ENCODE results near the gene TTLL11. TPM values are rescaled to one million over a fixed set of nuclear protein-coding genes. Genes with fewer than 3 reads are reported as not detected.
"Not testable (repeated sequence)": the region's sequence is repeated elsewhere in the genome, so short reads cannot be mapped to it uniquely, and the experiment has no call there.

The TTLL11 gene
- total RNA-seq, 3 donors from 2014 or later = 6.0 to 22.2 (median 6.4) TPM

DNA sequence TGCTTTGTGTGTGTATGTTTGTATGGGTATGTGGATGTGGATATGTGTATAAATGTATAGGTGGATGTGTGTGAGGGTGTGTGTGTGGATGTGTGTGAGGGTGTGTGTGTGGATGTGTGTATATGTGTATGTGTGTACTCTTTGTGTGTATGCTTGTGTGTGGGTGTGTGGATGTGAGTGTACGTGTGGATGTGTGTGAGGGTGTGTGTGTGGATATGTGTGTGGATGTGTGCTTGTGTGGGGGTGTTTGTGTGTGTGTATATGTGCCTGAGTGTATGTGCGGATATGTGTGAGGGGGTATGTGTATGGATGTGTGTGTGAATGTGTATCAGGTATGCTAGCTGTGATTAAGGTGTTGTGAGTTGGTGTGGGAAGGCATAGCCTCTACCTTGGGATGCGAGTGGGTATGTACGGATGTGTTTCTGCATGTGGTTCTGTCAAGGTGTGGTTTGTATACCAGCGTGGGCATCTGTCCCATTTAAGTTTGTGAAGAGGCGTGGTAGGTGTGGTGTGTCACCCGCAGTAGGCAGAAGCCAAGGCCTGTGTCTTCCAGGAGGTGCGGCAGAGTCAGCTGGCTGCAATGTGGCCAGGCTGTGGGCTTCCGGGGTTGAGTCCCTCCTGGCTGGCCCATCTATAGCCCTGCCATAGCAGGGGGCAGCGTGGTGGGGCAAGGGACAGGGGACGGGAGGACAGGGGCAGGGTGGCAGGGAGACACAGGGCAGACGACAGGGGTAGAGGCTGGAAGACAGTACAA is 285.9 kb downstream of the TTLL11 start:
- H3K4me3 ChIP-seq = no peak overlapping the region
- TF ChIP-seq CTCF (IDR thresholded peaks at IDR 0.05) = no peak
- ATAC-seq = no peak
- no peaks in the 10 kb centered on the region for H3K9me3 ChIP-seq
- DNase-seq = no peak
- no peaks in the 10 kb centered on the region for H3K36me3 ChIP-seq (ENCODE audit: low read depth)
- intact Hi-C loops (cut with DNase I, micrococcal nuclease) = no loop called here
- no peaks in the 10 kb centered on the region for H3K4me1 ChIP-seq (ENCODE audit: low read depth)

DNA sequence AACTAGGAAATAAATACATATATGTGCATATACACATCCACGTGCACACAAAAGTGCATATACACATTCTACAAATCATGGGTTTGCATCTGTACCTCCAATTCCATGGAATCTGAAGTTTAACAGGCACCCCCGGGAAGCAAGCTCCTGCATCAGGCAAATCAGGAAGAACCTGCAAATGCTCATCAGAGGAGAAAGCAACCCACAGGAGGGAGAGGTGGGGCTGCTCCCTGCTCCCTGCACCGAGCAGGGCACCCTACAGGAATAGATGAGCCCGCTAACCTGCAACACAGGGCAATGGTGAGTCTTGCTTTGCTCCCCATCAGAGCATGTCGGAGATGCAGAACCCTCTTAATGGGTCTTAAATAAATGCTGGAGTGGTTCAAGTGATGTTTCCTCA is 290.4 kb downstream of the TTLL11 start:
- Histone ChIP-seq H3K36me3 (ENCODE audit: low read depth) (no peaks in the 10 kb centered on the region), H3K4me1 (ENCODE audit: low read depth) (no peaks in the 10 kb centered on the region), H3K4me3 (no peak overlapping the region), H3K9me3 (no peaks in the 10 kb centered on the region)
- no peak for TF ChIP-seq CTCF (IDR thresholded peaks at IDR 0.05)
- DNase-seq (no peak), ATAC-seq (no peak)
- intact Hi-C loops (cut with DNase I, micrococcal nuclease) = no loop called here

- H3K4me3 ChIP-seq = no peak overlapping the region
- H3K4me1 ChIP-seq (ENCODE audit: low read depth) = no peaks in the 10 kb centered on the region
- TF ChIP-seq CTCF (IDR thresholded peaks at IDR 0.05) = no peak
- no peaks in the 10 kb centered on the region for H3K36me3 ChIP-seq (ENCODE audit: low read depth)
- intact Hi-C loops (cut with DNase I, micrococcal nuclease) = no loop called here
- no peaks in the 10 kb centered on the region for H3K9me3 ChIP-seq
- ATAC-seq (no peak), DNase-seq (no peak)
These were observed 291.5 kb downstream of the TTLL11 start for GRCh38 chr9:121801579-121801978.

DNA sequence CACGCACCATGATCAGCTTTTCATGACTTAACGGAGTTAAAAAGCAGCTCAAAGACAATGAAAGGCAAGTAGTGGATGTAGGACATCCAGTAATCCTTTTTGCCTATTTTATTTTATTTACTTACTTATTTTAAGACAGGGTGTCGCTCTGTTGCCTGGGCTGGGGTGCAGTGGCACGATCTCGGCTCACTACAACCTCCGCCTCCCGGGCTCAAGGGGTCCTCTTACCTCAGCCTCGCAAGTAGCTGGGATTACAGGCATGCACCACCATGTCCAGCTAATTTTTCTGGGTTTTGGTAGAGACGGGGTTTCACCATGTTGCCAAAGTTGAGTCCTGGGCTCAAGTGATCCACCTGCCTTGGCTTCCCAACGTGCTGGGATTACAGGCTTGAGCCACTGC is 292.7 kb downstream of the TTLL11 start:
- no peak for DNase-seq
- intact Hi-C loops (cut with DNase I, micrococcal nuclease) = no loop called here
- Histone ChIP-seq H3K9me3 (no peaks in the 10 kb centered on the region), H3K4me1 (ENCODE audit: low read depth) (no peaks in the 10 kb centered on the region), H3K4me3 (no peak overlapping the region), H3K36me3 (ENCODE audit: low read depth) (no peaks in the 10 kb centered on the region)
- no peak for ATAC-seq
- no peak for TF ChIP-seq CTCF (IDR thresholded peaks at IDR 0.05)

DNA sequence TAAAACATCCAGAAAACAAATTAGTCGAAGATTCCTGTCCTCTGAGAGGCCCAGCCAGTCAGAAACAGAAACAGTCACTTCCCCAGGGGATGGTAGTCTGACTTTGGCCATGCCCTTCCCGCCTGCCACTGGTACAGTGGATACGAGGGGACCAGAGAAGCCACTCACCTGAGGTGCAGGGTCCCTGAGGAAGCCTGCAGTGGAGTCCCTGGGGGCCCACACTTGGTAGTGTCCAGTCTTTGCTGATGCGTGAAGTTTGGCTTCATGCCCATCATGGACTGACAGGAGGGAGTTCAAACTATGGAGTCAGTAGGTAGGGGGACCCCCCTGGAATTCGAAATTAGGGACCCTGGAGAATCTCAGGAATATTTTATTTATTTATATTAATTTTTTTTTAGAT is 294.2 kb downstream of the TTLL11 start:
- H3K36me3 ChIP-seq (ENCODE audit: low read depth) = no peaks in the 10 kb centered on the region
- no peaks in the 10 kb centered on the region for H3K9me3 ChIP-seq
- no peak for TF ChIP-seq CTCF (IDR thresholded peaks at IDR 0.05)
- H3K4me3 ChIP-seq = no peak overlapping the region
- DNase-seq (no peak), ATAC-seq (no peak)
- no peaks in the 10 kb centered on the region for H3K4me1 ChIP-seq (ENCODE audit: low read depth)
- intact Hi-C loops (cut with DNase I, micrococcal nuclease) = no loop called here

GRCh38 chr9:121797081-121797480 is 296.0 kb downstream of the TTLL11 start:
- Histone ChIP-seq H3K9me3 (no peaks in the 10 kb centered on the region), H3K4me3 (no peak overlapping the region), H3K4me1 (ENCODE audit: low read depth) (no peaks in the 10 kb centered on the region), H3K36me3 (ENCODE audit: low read depth) (no peaks in the 10 kb centered on the region)
- no peak for TF ChIP-seq CTCF (IDR thresholded peaks at IDR 0.05)
- ATAC-seq = no peak
- intact Hi-C loops (cut with DNase I, micrococcal nuclease) = no loop called here
- DNase-seq = no peak

- H3K36me3 ChIP-seq (ENCODE audit: low read depth); ATAC-seq; intact Hi-C loops (cut with DNase I, micrococcal nuclease); H3K4me1 ChIP-seq (ENCODE audit: low read depth); DNase-seq; H3K4me3 ChIP-seq; H3K9me3 ChIP-seq: not testable (repeated sequence)
These were observed 298.8 kb downstream of the TTLL11 start for GRCh38 chr9:121794334-121794733.

DNA sequence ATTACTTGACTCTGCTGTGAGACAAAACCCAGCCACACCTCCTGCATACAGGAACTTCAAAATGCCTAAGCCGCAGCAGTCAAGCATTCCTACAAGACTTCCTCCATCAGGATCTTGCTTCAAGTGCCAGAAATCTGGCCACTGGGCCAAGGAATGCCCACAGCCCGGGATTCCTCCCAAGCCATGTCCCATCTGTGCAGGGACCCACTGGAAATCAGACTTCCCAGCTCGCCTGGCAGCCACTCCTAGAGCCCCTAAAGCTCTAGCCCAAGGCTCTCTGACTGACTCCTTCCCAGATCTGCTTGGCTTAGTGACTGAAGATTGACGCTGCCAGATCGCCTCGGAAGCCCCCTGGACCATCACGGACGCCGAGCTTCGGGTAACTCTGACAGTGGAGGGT is 300.6 kb downstream of the TTLL11 start:
- intact Hi-C loops (cut with DNase I, micrococcal nuclease); H3K4me3 ChIP-seq; H3K36me3 ChIP-seq (ENCODE audit: low read depth); H3K4me1 ChIP-seq (ENCODE audit: low read depth); H3K9me3 ChIP-seq; DNase-seq; ATAC-seq: not testable (repeated sequence)

All from mucosa of descending colon (tissue), 3 donors.